Activated CD4-positive, alpha-beta T cell treated with anti-CD3 and anti-CD28 coated beads, Interleukin-2, Interleukin-4, amounts not matched to agents 100 ng/mL and 50 ng/mL, durations not matched to agents 16 hours and 8 hours (primary cell): ENCODE data around the gene TPM1.
"Not testable (repeated sequence)": the region's sequence is repeated elsewhere in the genome, so short reads cannot be mapped to it uniquely, and the experiment has no call there.

Experiments used
- DNase-seq: peaks from one replicate; pipeline ENCODE4 v3.0.0-alpha.2; 2020; ENCODE audit warnings: low spot score

The TPM1 gene

GRCh38 chr15:63041974-63042876 is at the start of gene TPM1:
TPM1 (plus strand) TSS chr15:63042747; CDS start chr15:63042830, 83 bp downstream.
- DNase-seq = no peak

- no peak for DNase-seq
Observed at GRCh38 chr15:62993066-62993465, 49.5 kb upstream of the TPM1 start.

- not testable (repeated sequence) for DNase-seq
Observed at GRCh38 chr15:62993632-62994031, 48.9 kb upstream of the TPM1 start.

GRCh38 chr15:62994439-62994838 is 48.1 kb upstream of the TPM1 start:
- no peak for DNase-seq

- DNase-seq = no peak
Observed at GRCh38 chr15:62994975-62995681, 47.4 kb upstream of the TPM1 start.

GRCh38 chr15:62997441-62997840 is 45.1 kb upstream of the TPM1 start:
- no peak for DNase-seq

GRCh38 chr15:62998262-62998890 is 44.2 kb upstream of the TPM1 start:
- no peak for DNase-seq

GRCh38 chr15:62999178-62999577 is 43.4 kb upstream of the TPM1 start:
- DNase-seq = no peak

- DNase-seq = no peak
Observed at GRCh38 chr15:62999923-63000561, 42.5 kb upstream of the TPM1 start.

GRCh38 chr15:63000706-63001105 is 41.8 kb upstream of the TPM1 start:
- DNase-seq = no peak

GRCh38 chr15:63004211-63004610 is 38.3 kb upstream of the TPM1 start:
- DNase-seq = no peak

GRCh38 chr15:63006032-63006878 is 36.3 kb upstream of the TPM1 start:
- DNase-seq = no peak

GRCh38 chr15:63008333-63009049 is 34.1 kb upstream of the TPM1 start:
- no peak for DNase-seq

- no peak for DNase-seq
Observed at GRCh38 chr15:63010386-63010785, 32.2 kb upstream of the TPM1 start.

- DNase-seq = no peak
Observed at GRCh38 chr15:63010920-63011693, 31.4 kb upstream of the TPM1 start.

GRCh38 chr15:63012444-63012843 is 30.1 kb upstream of the TPM1 start:
- DNase-seq = no peak

- DNase-seq = no peak
Observed at GRCh38 chr15:63013052-63013808, 29.3 kb upstream of the TPM1 start.

GRCh38 chr15:63014578-63014977 is 28.0 kb upstream of the TPM1 start:
- no peak for DNase-seq

GRCh38 chr15:63015618-63016017 is 26.9 kb upstream of the TPM1 start:
- DNase-seq = peak; percentile 6
